Measurements from ENCODE around the gene PRKCB.

PRKCB gene

DNA sequence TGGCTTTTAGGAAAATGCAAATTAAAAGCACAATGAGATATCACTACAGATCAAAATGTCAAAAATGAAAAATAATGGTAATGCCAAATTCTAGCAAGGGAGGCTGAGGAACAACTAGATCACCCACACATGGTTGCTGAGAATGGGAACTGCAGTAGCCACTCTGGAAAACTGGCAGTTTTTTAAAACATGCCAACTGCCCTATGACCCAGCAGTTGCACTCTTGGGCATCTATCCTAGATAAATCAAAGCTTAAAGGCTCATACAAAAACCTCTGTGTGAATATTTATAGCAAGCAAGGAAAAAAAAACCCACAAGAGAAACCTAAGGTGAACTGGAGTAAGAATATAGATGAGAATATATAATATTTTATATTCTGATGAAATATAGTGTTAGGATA, 104.3 kb downstream of the PRKCB start:
- DNase-seq (ENCODE audit: low read depth in 1 of 2, low spot score in 1 of 2): no peak
- TF ChIP-seq, protein P1, sequence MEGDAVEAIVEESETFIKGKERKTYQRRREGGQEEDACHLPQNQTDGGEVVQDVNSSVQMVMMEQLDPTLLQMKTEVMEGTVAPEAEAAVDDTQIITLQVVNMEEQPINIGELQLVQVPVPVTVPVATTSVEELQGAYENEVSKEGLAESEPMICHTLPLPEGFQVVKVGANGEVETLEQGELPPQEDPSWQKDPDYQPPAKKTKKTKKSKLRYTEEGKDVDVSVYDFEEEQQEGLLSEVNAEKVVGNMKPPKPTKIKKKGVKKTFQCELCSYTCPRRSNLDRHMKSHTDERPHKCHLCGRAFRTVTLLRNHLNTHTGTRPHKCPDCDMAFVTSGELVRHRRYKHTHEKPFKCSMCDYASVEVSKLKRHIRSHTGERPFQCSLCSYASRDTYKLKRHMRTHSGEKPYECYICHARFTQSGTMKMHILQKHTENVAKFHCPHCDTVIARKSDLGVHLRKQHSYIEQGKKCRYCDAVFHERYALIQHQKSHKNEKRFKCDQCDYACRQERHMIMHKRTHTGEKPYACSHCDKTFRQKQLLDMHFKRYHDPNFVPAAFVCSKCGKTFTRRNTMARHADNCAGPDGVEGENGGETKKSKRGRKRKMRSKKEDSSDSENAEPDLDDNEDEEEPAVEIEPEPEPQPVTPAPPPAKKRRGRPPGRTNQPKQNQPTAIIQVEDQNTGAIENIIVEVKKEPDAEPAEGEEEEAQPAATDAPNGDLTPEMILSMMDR (IDR thresholded peaks at IDR 0.05; ENCODE audit: insufficient read depth, low read length): no peak
- TF ChIP-seq SPI1 (IDR thresholded peaks at IDR 0.05; ENCODE audit: borderline replicate concordance, low read depth) (no peak), POLR2AphosphoS5 (IDR thresholded peaks at IDR 0.05; ENCODE audit: low read depth) (no peak), GABPA (IDR thresholded peaks at IDR 0.05; ENCODE audit: low read depth) (no peak)
- TF ChIP-seq, protein P2, sequence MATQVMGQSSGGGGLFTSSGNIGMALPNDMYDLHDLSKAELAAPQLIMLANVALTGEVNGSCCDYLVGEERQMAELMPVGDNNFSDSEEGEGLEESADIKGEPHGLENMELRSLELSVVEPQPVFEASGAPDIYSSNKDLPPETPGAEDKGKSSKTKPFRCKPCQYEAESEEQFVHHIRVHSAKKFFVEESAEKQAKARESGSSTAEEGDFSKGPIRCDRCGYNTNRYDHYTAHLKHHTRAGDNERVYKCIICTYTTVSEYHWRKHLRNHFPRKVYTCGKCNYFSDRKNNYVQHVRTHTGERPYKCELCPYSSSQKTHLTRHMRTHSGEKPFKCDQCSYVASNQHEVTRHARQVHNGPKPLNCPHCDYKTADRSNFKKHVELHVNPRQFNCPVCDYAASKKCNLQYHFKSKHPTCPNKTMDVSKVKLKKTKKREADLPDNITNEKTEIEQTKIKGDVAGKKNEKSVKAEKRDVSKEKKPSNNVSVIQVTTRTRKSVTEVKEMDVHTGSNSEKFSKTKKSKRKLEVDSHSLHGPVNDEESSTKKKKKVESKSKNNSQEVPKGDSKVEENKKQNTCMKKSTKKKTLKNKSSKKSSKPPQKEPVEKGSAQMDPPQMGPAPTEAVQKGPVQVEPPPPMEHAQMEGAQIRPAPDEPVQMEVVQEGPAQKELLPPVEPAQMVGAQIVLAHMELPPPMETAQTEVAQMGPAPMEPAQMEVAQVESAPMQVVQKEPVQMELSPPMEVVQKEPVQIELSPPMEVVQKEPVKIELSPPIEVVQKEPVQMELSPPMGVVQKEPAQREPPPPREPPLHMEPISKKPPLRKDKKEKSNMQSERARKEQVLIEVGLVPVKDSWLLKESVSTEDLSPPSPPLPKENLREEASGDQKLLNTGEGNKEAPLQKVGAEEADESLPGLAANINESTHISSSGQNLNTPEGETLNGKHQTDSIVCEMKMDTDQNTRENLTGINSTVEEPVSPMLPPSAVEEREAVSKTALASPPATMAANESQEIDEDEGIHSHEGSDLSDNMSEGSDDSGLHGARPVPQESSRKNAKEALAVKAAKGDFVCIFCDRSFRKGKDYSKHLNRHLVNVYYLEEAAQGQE (IDR thresholded peaks at IDR 0.05; ENCODE audit: insufficient replicate concordance, low read depth): no peak
- Histone ChIP-seq H3K27ac (replicated peaks) (no peak overlapping the region), H3K27me3 (ENCODE audit: insufficient read depth, poor library complexity, severe bottlenecking) (no peaks in the 10 kb centered on the region), H3K4me3 (replicated peaks; ENCODE audit: insufficient read depth, low read length) (no peak overlapping the region)

DNA sequence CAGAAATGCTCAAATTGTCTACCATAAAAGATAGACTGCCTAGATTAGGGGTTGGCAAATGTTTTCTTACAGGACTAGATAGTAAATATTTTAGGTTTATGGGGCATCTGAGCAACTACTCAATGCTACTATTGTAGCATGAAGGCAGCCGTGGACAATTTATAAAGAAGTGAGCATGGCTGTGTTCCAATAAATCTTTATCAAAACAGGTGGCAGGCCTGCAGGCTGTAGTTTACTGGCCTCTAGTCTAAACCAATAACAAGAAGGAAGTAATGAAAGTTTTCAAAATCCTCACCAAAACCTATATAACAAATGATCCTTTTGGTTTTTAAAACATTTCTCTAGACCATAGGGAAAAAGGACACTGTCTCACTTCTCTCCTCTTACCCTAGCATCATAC, 105.2 kb downstream of the PRKCB start:
- TF ChIP-seq SPI1 (IDR thresholded peaks at IDR 0.05; ENCODE audit: borderline replicate concordance, low read depth) (no peak), POLR2AphosphoS5 (IDR thresholded peaks at IDR 0.05; ENCODE audit: low read depth) (no peak), GABPA (IDR thresholded peaks at IDR 0.05; ENCODE audit: low read depth) (no peak)
- TF ChIP-seq, protein P2 (IDR thresholded peaks at IDR 0.05; ENCODE audit: insufficient replicate concordance, low read depth): no peak
- TF ChIP-seq, protein P1 (IDR thresholded peaks at IDR 0.05; ENCODE audit: insufficient read depth, low read length): no peak
- H3K4me3 ChIP-seq (replicated peaks; ENCODE audit: insufficient read depth, low read length): no peak overlapping the region
- H3K27me3 ChIP-seq (ENCODE audit: insufficient read depth, poor library complexity, severe bottlenecking): no peaks in the 10 kb centered on the region
- H3K27ac ChIP-seq (replicated peaks): no peak overlapping the region
- no peak for DNase-seq (ENCODE audit: low read depth in 1 of 2, low spot score in 1 of 2)

DNA sequence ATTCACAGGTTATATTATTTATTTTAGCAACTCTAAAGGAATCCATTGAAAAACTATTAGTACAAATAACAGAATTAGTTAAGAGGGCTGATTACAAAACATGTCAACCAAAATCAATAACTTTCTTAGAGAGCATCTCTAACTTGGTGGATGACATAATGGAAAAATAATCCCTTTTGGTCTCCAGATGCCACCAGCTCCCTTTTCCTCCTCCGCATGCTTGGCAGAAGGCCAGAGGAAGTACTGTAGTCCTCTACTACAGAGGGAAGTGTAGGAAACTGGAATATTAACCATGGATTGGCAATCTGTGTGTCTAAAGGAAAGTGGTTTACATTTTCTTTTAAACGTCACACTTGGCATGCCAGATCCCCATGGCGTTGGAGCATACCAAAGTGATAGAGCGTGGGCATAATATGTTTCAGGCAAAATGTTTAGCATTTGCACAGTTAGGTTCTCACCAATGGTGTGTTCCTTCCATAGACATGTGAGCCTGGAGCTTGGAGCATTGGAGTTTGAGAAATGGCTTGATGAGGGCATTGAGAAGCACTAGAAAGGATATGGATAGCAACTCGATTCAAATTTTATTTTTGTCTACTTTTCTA, 106.3 kb downstream of the PRKCB start:
- no peak for TF ChIP-seq POLR2AphosphoS5 (IDR thresholded peaks at IDR 0.05; ENCODE audit: low read depth)
- no peak for TF ChIP-seq GABPA (IDR thresholded peaks at IDR 0.05; ENCODE audit: low read depth)
- no peak for TF ChIP-seq SPI1 (IDR thresholded peaks at IDR 0.05; ENCODE audit: borderline replicate concordance, low read depth)
- TF ChIP-seq, protein P2 (IDR thresholded peaks at IDR 0.05; ENCODE audit: insufficient replicate concordance, low read depth): no peak
- TF ChIP-seq, protein P1 (IDR thresholded peaks at IDR 0.05; ENCODE audit: insufficient read depth, low read length): no peak
- H3K4me3 ChIP-seq (replicated peaks; ENCODE audit: insufficient read depth, low read length): no peak overlapping the region
- no peak for DNase-seq (ENCODE audit: low read depth in 1 of 2, low spot score in 1 of 2)

More for the DNA sequence above, 106.3 kb downstream of the PRKCB start:
- Histone ChIP-seq H3K27me3 (ENCODE audit: insufficient read depth, poor library complexity, severe bottlenecking) (no peaks in the 10 kb centered on the region), H3K27ac (replicated peaks) (no peak overlapping the region)

Measured in HL-60 (cell line).